Large intestine (tissue), 3 donors: ENCODE results near the gene GREB1. TPM values are rescaled to one million over a fixed set of nuclear protein-coding genes. Genes with fewer than 3 reads are reported as not detected.

Source experiments
- DNase-seq, 2 donors: peaks; one replicate each; pipeline versions ENCODE4 v3.0.0 to v3.0.0-alpha.2; 2013
- H3K27ac ChIP-seq: one replicate; pipeline ENCODE4 v1.5.1; 2013; ENCODE audit warnings: low read length
- H3K27me3 ChIP-seq: 2 replicates; pipeline ENCODE4 v1.6.1; 2013; ENCODE audit warnings: low read length; ENCODE audit not compliant: control insufficient read depth, insufficient read depth
- H3K36me3 ChIP-seq: 2 replicates; pipeline ENCODE4 v1.6.1; 2013; ENCODE audit warnings: low read length; ENCODE audit not compliant: control insufficient read depth, insufficient read depth
- H3K4me1 ChIP-seq: one replicate; pipeline ENCODE4 v1.6.1; 2013; ENCODE audit warnings: low read length; ENCODE audit not compliant: control insufficient read depth, insufficient read depth
- H3K4me3 ChIP-seq: one replicate; pipeline ENCODE4 v1.5.1; 2013; ENCODE audit warnings: low read length
- H3K9me3 ChIP-seq: one replicate; pipeline ENCODE4 v1.6.1; 2013; ENCODE audit warnings: mild to moderate bottlenecking, low read depth, low read length, moderate library complexity; ENCODE audit not compliant: control insufficient read depth
- WGBS: methylation state at CpG from one replicate; pipeline ENCODE4 v1.1.5; 2013; ENCODE audit warnings: low lambda C conversion rate; ENCODE audit not compliant: insufficient coverage; 5-methylcytosine and 5-hydroxymethylcytosine counted together
- polyA plus RNA-seq: library from polyadenylated mRNA; unstranded; fragments of 120-200 nt; gene quantifications from one replicate; pipeline ENCODE4 v1.2.1, GENCODE V29; 2013

GREB1 gene
- polyA plus RNA-seq, 1 donor = 2.6 TPM

DNA sequence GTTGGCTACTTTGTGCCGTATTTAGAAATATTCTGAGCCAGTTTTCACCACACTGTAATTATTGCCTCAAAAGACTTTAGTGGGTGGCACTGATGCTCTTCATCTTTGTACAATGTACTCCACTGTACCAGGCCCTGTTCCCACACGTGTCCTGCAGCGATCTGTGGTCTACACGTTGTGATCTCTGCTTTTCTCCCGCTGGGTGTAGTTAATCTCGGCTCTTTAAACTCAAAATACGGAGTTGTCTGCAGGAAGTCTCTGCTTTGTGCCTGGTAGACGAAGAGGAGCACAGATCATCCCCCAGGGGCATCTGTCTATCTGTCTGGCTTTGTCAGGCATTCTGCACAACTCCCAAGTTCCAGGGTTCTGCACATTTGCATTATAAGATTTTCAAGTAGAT, 12.1 kb upstream of the GREB1 start:
- no peak for DNase-seq
- Histone ChIP-seq H3K27me3 (no peaks in the 10 kb centered on the region), H3K4me1 (no peaks in the 10 kb centered on the region), H3K27ac (no peak overlapping the region), H3K9me3 (no peaks in the 10 kb centered on the region), H3K4me3 (no peak overlapping the region), H3K36me3 (no peaks in the 10 kb centered on the region)
- no CpG with 5 or more reads among the region's 8 CpGs for WGBS

DNA sequence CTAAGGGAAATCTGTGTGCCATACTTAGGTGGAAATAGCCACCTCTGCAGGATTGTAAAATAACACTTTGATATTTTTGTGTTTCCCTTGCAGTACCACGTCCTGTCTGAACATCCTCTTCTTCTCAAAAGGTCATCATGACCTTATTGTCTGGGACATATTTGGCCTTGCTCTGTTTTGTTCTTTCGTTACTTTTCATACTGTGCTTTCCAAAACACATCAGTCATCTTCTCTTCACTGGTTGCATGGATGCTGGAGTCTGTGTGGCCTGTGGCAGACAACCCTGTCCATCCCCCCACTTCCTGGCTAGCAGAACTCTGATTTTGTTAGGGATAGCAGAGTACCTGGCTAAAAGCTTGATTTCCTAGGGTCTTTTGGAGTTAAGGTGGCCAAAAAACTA, 9.4 kb upstream of the GREB1 start:
- Histone ChIP-seq H3K36me3 (no peaks in the 10 kb centered on the region), H3K27me3 (no peaks in the 10 kb centered on the region), H3K9me3 (no peaks in the 10 kb centered on the region), H3K27ac (no peak overlapping the region), H3K4me1 (no peaks in the 10 kb centered on the region), H3K4me3 (no peak overlapping the region)
- DNase-seq = no peak
- 63% methylated on average over 1 of the region's 2 CpGs for WGBS

DNA sequence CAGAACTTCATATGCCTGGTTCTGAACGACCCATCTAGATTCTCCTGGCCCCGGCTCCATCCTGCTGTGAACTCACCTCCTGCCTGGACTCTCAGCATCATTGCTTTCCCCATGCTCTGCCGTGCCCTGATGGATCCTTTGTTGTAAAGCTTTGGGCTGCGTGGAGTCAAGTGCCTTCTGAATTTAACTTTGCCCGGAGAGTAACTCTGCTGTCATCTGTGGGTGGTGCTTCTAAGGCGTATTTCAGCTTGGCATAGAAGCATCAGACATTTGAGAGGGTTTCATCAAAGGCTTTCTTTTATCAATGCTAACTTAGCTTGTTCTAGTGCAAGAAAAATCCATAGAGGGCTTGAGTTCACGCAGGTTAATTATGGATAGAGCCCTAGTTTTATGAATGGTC, 8.1 kb upstream of the GREB1 start:
- H3K4me1 ChIP-seq = no peaks in the 10 kb centered on the region
- no peaks in the 10 kb centered on the region for H3K9me3 ChIP-seq
- WGBS = 100% methylated on average over 1 of the region's 7 CpGs
- no peaks in the 10 kb centered on the region for H3K36me3 ChIP-seq
- no peak overlapping the region for H3K27ac ChIP-seq
- no peak for DNase-seq
- no peak overlapping the region for H3K4me3 ChIP-seq
- no peaks in the 10 kb centered on the region for H3K27me3 ChIP-seq

DNA sequence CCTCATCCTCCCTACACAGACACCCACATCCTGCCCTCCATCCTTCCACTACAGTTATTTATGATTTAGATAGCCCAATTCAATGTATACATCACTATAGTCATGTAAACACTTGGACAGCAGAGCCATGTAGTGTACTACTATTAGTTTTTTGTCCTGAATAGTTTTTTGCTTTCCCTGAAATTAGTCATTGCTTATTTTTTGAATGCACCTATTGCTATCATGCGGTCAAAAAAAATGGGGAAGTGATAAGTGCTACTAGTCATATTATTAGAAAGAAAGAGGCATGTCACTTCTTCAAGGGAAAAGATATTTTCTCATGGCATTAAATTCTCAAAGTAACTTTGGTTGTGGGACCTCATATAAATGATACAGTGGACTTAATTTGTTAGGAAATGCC, 6.8 kb upstream of the GREB1 start:
- no peak overlapping the region for H3K27ac ChIP-seq
- DNase-seq = no peak
- no peaks in the 10 kb centered on the region for H3K9me3 ChIP-seq
- no peaks in the 10 kb centered on the region for H3K36me3 ChIP-seq
- H3K4me1 ChIP-seq = no peaks in the 10 kb centered on the region
- no peaks in the 10 kb centered on the region for H3K27me3 ChIP-seq
- no CpG with 5 or more reads among the region's 1 CpG for WGBS
- H3K4me3 ChIP-seq = no peak overlapping the region

DNA sequence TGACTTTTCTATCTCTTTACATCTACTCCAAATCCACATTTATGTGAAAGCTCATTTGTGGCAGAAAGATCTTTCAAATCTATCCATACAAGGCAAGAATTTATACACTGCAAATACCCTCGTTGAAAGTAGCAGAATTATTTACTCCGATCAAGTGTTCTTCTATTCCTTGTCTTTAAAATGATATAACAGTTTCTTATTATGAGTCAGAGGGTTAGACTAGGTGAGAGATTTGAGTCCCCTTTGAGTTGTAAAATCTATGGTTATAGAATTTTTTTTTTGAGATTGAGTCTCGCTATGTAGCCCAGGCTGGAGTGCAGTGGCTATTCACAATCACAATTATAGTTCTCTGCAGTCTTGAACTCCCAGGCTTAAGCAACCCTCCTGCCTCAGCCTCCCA, 5.6 kb upstream of the GREB1 start:
- Histone ChIP-seq H3K4me3 (no peak overlapping the region), H3K9me3 (no peaks in the 10 kb centered on the region), H3K36me3 (no peaks in the 10 kb centered on the region), H3K27me3 (no peaks in the 10 kb centered on the region), H3K4me1 (no peaks in the 10 kb centered on the region), H3K27ac (no peak overlapping the region)
- 94% methylated on average over 2 of the region's 3 CpGs for WGBS
- DNase-seq = no peak

DNA sequence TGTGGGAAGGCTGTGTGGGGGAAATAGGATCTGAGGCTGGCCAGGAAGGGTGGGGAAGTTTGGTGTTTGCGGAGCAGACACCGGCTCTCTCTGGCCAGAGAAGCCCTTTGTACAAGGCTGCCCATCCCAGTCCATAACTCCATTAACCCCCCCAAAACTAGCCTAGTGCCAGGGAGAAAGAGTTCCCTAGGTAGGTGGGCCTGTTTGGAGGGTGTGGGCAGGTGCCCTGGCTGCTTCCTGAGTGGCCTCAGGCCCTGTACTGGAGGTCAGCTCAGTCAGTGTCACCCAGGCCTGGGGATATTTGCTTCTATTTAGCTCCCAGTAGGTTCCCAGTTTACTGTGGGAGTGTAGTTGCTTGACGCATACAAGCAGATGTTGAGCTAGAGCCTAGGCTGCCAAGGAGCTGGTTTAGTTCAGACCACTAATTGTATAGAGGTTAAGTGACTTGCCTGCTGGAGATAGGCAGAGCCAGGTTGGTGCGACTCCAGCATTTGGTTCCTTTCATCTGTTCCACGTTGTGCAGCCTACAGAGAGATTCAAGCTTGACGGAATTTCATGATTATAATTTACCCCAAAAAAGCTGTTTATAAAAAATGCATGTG, 2.9 kb upstream of the GREB1 start:
- Histone ChIP-seq H3K27me3 (peaks cover 6% of the 10 kb centered on the region), H3K4me1 (no peaks in the 10 kb centered on the region), H3K27ac (no peak overlapping the region), H3K4me3 (no peak overlapping the region), H3K36me3 (no peaks in the 10 kb centered on the region), H3K9me3 (no peaks in the 10 kb centered on the region)
- WGBS = 100% methylated on average over 2 of the region's 6 CpGs
- no peak for DNase-seq

DNA sequence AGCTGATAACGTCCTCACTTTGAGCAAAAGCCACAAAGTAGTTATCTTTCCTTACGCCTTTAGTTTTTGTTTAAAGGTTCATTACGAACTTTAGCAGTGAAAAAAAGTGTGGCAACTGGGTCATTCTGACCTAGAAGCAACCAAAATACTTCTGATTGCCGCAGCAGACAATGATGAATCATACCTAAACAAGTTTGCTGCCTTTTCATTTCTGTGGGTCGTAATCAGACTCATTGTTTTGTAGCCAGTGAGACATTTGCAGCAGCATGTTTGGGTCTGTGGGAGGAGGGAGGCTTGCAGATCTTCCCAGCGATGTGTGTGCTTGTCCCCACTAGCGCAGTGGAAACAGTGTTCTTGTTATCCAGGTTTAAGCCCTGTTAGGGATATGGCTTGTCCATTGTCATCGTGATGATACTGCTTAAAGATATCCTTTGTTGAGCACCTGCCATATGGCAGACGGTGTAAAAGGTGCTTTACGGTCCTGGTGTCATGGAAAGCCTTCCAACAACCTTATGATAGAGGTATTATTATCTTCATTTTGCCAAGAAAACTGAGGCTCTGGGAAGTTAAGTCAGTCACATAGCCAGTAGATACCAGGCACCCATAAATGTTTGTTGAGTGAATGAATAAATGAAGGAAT, 1.3 kb upstream of the GREB1 start:
- Histone ChIP-seq H3K36me3 (no peaks in the 10 kb centered on the region), H3K27me3 (peaks cover 6% of the 10 kb centered on the region), H3K4me3 (no peak overlapping the region), H3K9me3 (no peaks in the 10 kb centered on the region), H3K27ac (no peak overlapping the region), H3K4me1 (no peaks in the 10 kb centered on the region)
- DNase-seq = no peak
- 0% methylated on average over 1 of the region's 10 CpGs for WGBS

DNA sequence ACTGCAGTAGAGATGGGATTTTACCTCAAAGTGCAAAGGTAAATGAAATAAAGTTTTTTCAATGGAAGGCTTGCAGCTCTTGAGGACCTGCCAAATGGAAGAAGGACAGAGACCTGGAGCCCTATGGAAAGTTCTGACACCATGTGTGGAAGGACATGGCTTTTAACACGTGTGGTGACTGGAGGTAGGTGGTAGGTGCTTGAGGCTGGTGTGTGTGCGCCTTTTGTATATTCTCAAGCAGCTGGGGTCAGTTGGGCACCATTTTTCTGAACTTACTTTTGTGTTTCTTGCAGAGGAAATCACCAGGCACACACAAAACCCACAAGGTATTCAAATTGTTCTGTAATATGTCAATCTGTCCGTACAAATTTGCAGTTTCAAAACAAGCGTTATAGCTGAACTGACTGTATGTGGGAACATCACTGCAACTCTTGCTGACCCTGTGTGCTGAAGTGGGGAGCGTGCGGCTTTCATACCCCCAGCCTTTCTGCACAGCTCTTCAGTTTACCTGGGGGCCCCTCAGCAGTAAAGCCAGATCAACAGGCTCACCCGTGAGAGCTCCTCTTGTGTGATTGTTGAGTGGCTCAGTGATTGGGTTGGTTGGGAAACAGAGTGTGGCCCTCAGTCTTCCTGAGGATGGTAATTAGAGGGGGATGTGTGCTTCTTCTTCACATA, 363 bp downstream of the GREB1 start:
- no peak overlapping the region for H3K27ac ChIP-seq
- H3K4me3 ChIP-seq = no peak overlapping the region
- no peaks in the 10 kb centered on the region for H3K9me3 ChIP-seq
- DNase-seq = no peak
- H3K27me3 ChIP-seq = peaks cover 6% of the 10 kb centered on the region
- no CpG with 5 or more reads among the region's 7 CpGs for WGBS
- no peaks in the 10 kb centered on the region for H3K4me1 ChIP-seq
- H3K36me3 ChIP-seq = no peaks in the 10 kb centered on the region

DNA sequence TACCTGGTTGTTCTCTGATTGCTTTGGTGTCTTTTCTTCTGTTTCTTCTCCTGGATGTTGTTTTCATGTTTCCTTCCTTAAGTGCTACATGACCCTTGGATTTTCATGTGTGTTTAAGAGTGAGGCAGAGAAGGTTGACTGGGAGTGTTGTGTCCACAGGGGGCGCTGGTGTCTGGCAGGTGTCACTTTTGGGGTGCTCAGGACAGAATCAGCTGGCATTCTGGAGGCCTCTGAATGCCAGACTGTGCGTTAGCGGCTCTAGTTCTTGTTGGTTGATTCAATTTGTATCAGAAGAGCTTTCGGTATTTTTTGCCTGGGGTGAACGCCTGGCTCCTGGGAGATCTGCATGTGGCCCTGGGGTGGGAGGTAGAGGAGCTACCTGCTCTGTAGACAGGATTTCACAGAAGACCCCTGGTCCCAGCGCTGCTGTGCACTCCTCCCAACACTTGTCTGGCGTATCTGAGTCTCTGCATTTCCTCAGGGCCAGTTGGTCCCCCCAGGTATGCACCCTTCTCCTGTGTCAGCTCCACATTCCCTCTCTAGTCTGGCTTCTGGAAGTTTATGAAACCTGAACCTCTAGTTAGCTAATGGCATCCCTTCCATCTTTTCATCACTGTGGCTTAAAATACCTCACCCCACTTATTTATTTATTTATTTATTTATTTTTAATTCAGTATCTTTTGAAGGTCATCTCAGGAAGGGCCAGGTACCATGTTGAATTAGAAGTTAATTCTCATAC, 1.1 kb downstream of the GREB1 start:
- peaks cover 6% of the 10 kb centered on the region for H3K27me3 ChIP-seq
- no peaks in the 10 kb centered on the region for H3K36me3 ChIP-seq
- H3K27ac ChIP-seq = no peak overlapping the region
- no peak overlapping the region for H3K4me3 ChIP-seq
- no peak for DNase-seq
- H3K9me3 ChIP-seq = no peaks in the 10 kb centered on the region
- WGBS = no CpG with 5 or more reads among the region's 7 CpGs
- peaks cover 2% of the 10 kb centered on the region for H3K4me1 ChIP-seq

DNA sequence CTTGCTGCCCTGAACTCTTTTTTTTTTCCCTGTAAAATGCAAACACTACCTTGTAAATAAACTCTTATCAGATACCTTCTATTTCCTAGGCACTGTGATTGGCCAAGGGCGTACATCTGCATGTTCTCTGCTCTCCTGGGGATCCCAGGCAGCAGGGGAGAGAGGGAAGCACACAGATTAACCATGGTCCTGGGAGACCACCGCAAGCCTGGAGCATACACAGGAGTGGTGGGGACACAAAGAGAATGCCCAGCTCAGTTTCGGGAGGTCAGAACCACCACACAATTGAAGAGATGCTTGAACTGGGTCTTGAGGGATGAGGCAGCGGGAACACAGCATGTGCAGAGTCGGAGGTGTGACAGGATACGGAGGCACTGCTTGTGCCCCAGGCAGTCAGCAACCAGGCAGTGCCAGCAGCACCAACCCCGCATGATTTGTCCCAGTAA, 2.1 kb downstream of the GREB1 start:
- DNase-seq = no peak
- H3K9me3 ChIP-seq = no peaks in the 10 kb centered on the region
- H3K27ac ChIP-seq = no peak overlapping the region
- H3K4me1 ChIP-seq = peaks cover 2% of the 10 kb centered on the region
- H3K36me3 ChIP-seq = no peaks in the 10 kb centered on the region
- WGBS = no CpG with 5 or more reads among the region's 7 CpGs
- no peak overlapping the region for H3K4me3 ChIP-seq
- peaks cover 6% of the 10 kb centered on the region for H3K27me3 ChIP-seq
